ENCODE data around the gene TTC7B.

Gene TTC7B

GRCh38 chr14:90553298-90553920 lies 262.8 kb downstream of the TTC7B start:
- peaks cover 11% of the 10 kb centered on the region for H3K4me1 ChIP-seq (ENCODE audit: control insufficient read depth, insufficient read depth, low read length)
- peaks cover 2% of the 10 kb centered on the region for H3K27me3 ChIP-seq (ENCODE audit: control insufficient read depth, insufficient read depth, low read length)
- no peak overlapping the region for H3K9ac ChIP-seq (ENCODE audit: low read depth, low read length)
- H3K9me3 ChIP-seq (ENCODE audit: control insufficient read depth, insufficient read depth, low read length) = no peaks in the 10 kb centered on the region
- H3K4me3 ChIP-seq (ENCODE audit: low read depth, low read length) = no peak overlapping the region
- H3K36me3 ChIP-seq (ENCODE audit: control insufficient read depth, insufficient read depth, low read length) = no peaks in the 10 kb centered on the region

- Histone ChIP-seq H3K9me3 (ENCODE audit: control insufficient read depth, insufficient read depth, low read length) (no peaks in the 10 kb centered on the region), H3K4me1 (ENCODE audit: control insufficient read depth, insufficient read depth, low read length) (peaks cover 11% of the 10 kb centered on the region), H3K27me3 (ENCODE audit: control insufficient read depth, insufficient read depth, low read length) (peaks cover 2% of the 10 kb centered on the region), H3K36me3 (ENCODE audit: control insufficient read depth, insufficient read depth, low read length) (no peaks in the 10 kb centered on the region), H3K9ac (ENCODE audit: low read depth, low read length) (no peak overlapping the region), H3K4me3 (ENCODE audit: low read depth, low read length) (no peak overlapping the region)
Observed at GRCh38 chr14:90552465-90553297, 263.5 kb downstream of the TTC7B start.

DNA sequence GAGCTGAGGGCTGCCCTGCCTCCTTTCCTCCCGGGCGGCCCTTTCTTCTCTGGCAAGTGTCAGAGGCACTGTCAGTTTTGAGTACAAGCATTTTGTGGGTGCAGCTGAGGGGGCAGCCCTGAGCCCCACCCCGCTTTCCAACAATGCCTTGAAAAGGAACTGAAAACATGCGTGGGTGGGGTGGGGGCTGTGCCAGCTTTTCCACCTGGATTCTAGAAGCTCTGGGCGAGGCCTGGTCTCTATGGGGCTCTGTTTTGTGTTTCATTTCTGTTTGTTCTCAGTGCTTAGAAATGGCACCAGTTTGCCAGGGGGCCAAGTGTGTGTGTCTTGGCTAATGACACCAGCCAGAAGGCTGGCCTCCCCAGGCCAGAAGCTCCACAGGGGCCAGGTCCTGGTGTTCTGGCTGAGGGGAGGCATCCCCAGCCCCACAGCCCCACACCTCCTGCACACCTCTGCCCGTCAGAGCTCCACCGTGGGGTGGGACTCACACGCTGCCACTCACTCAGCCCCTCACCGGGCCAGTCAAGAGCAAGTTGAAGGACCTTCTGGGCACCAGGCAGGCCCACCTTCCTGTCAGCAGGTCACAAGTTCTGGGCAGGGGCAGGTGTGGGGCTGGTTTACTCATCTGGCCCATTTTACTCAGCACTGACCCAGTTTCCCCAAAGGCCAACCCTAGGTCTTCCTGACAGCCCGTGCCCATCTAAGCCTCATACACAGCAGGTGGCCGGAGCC lies 264.3 kb downstream of the TTC7B start:
- H3K36me3 ChIP-seq (ENCODE audit: control insufficient read depth, insufficient read depth, low read length) = no peaks in the 10 kb centered on the region
- H3K9me3 ChIP-seq (ENCODE audit: control insufficient read depth, insufficient read depth, low read length) = no peaks in the 10 kb centered on the region
- H3K9ac ChIP-seq (ENCODE audit: low read depth, low read length) = no peak overlapping the region
- H3K4me3 ChIP-seq (ENCODE audit: low read depth, low read length) = no peak overlapping the region
- H3K27me3 ChIP-seq (ENCODE audit: control insufficient read depth, insufficient read depth, low read length) = peaks cover 2% of the 10 kb centered on the region
- H3K4me1 ChIP-seq (ENCODE audit: control insufficient read depth, insufficient read depth, low read length) = peaks cover 13% of the 10 kb centered on the region

DNA sequence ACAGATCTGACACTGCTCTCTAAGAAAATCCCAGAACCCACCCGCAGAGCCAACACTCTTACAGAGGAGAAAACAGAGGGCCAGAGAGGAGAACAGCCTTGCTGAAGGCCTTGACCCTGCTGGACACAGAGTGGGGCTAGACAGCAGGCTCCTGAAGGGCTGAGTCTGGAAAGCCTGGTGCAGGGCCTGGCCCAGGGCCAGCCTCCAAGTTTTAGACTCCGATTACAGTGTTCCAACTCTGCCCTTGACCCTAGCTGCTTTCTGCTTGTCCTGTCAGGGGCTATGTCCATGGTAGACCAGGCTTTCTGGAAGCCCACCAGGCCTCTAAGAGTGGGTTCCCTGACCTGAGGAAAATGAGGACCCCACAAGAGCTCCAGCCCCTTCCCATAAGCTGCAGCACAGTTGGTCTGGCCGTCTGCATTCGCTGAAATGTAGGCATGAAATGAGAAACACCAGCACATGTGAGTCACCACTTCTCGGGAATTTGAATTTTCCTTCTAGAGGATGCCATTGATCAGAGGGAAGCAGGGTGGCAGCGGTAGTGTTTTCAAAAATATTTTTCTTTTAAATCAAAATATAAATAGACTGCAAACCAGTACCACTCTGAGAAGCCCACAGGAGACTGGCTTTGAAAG lies 265.0 kb downstream of the TTC7B start:
- Histone ChIP-seq H3K36me3 (ENCODE audit: control insufficient read depth, insufficient read depth, low read length) (no peaks in the 10 kb centered on the region), H3K27me3 (ENCODE audit: control insufficient read depth, insufficient read depth, low read length) (peaks cover 2% of the 10 kb centered on the region), H3K9ac (ENCODE audit: low read depth, low read length) (no peak overlapping the region), H3K4me3 (ENCODE audit: low read depth, low read length) (no peak overlapping the region), H3K9me3 (ENCODE audit: control insufficient read depth, insufficient read depth, low read length) (no peaks in the 10 kb centered on the region), H3K4me1 (ENCODE audit: control insufficient read depth, insufficient read depth, low read length) (peaks cover 10% of the 10 kb centered on the region)

GRCh38 chr14:90549794-90550641 lies 266.2 kb downstream of the TTC7B start:
- no peaks in the 10 kb centered on the region for H3K36me3 ChIP-seq (ENCODE audit: control insufficient read depth, insufficient read depth, low read length)

GRCh38 chr14:90548455-90548854 lies 267.8 kb downstream of the TTC7B start:
- Histone ChIP-seq H3K4me1 (ENCODE audit: control insufficient read depth, insufficient read depth, low read length) (peaks cover 2% of the 10 kb centered on the region), H3K9me3 (ENCODE audit: control insufficient read depth, insufficient read depth, low read length) (no peaks in the 10 kb centered on the region), H3K4me3 (ENCODE audit: low read depth, low read length) (no peak overlapping the region), H3K9ac (ENCODE audit: low read depth, low read length) (no peak overlapping the region), H3K36me3 (ENCODE audit: control insufficient read depth, insufficient read depth, low read length) (no peaks in the 10 kb centered on the region), H3K27me3 (ENCODE audit: control insufficient read depth, insufficient read depth, low read length) (no peaks in the 10 kb centered on the region)

More at GRCh38 chr14:90549794-90550641, 266.2 kb downstream of the TTC7B start:
- no peaks in the 10 kb centered on the region for H3K9me3 ChIP-seq (ENCODE audit: control insufficient read depth, insufficient read depth, low read length)
- H3K27me3 ChIP-seq (ENCODE audit: control insufficient read depth, insufficient read depth, low read length) = peaks cover 1% of the 10 kb centered on the region
- no peak overlapping the region for H3K4me3 ChIP-seq (ENCODE audit: low read depth, low read length)
- H3K9ac ChIP-seq (ENCODE audit: low read depth, low read length) = no peak overlapping the region
- H3K4me1 ChIP-seq (ENCODE audit: control insufficient read depth, insufficient read depth, low read length) = peaks cover 2% of the 10 kb centered on the region

DNA sequence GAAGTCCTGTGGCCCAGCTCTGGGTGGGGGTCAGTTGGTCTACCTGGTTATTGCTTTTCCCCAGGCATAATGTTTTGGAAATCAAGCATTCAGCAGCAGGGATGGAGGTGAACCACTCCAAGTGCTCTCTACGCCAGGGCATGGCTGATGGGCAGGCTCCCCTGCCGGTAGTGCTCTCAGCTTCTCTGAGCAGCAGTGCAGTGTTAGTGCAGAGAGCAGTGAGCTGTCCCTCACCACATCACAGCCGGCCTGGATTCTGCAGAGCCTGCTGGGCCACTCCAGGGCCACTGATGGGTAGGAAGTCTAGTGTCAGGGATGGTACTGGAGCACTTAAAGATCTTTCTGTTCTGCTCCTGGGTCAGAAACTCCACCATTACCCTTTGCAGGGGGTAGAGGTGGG lies 268.3 kb downstream of the TTC7B start:
- H3K4me3 ChIP-seq (ENCODE audit: low read depth, low read length) = no peak overlapping the region
- H3K27me3 ChIP-seq (ENCODE audit: control insufficient read depth, insufficient read depth, low read length) = no peaks in the 10 kb centered on the region
- H3K9ac ChIP-seq (ENCODE audit: low read depth, low read length) = no peak overlapping the region
- H3K9me3 ChIP-seq (ENCODE audit: control insufficient read depth, insufficient read depth, low read length) = no peaks in the 10 kb centered on the region
- H3K4me1 ChIP-seq (ENCODE audit: control insufficient read depth, insufficient read depth, low read length) = peaks cover 2% of the 10 kb centered on the region
- H3K36me3 ChIP-seq (ENCODE audit: control insufficient read depth, insufficient read depth, low read length) = no peaks in the 10 kb centered on the region

GRCh38 chr14:90547250-90547649 lies 269.0 kb downstream of the TTC7B start:
- Histone ChIP-seq H3K4me1 (ENCODE audit: control insufficient read depth, insufficient read depth, low read length) (peaks cover 2% of the 10 kb centered on the region), H3K27me3 (ENCODE audit: control insufficient read depth, insufficient read depth, low read length) (no peaks in the 10 kb centered on the region), H3K36me3 (ENCODE audit: control insufficient read depth, insufficient read depth, low read length) (no peaks in the 10 kb centered on the region), H3K4me3 (ENCODE audit: low read depth, low read length) (no peak overlapping the region), H3K9ac (ENCODE audit: low read depth, low read length) (no peak overlapping the region), H3K9me3 (ENCODE audit: control insufficient read depth, insufficient read depth, low read length) (no peaks in the 10 kb centered on the region)

DNA sequence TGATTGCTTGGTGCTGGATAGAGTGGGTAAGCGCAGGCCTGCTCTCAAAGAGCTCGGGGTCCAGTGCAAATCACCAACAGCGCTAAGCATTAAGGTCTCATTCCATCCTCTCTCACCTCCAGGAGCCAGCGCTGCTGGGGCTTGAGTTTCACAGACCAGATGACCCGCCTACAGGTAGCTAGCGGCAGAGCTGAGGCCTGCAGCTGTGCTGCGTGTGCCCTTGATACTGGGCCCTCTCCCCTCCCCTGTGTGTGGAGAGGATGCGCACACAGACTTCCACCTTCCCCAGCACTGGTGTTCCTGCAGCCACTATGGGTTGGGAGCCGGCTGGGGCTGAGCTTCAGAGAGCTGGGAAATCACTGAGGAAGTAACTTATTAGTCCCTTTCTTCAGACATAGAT lies 269.5 kb downstream of the TTC7B start:
- Histone ChIP-seq H3K9me3 (ENCODE audit: control insufficient read depth, insufficient read depth, low read length) (no peaks in the 10 kb centered on the region), H3K27me3 (ENCODE audit: control insufficient read depth, insufficient read depth, low read length) (no peaks in the 10 kb centered on the region), H3K4me3 (ENCODE audit: low read depth, low read length) (no peak overlapping the region), H3K36me3 (ENCODE audit: control insufficient read depth, insufficient read depth, low read length) (no peaks in the 10 kb centered on the region), H3K4me1 (ENCODE audit: control insufficient read depth, insufficient read depth, low read length) (peaks cover 2% of the 10 kb centered on the region), H3K9ac (ENCODE audit: low read depth, low read length) (no peak overlapping the region)

- H3K27me3 ChIP-seq (ENCODE audit: control insufficient read depth, insufficient read depth, low read length) = no peaks in the 10 kb centered on the region
- H3K9ac ChIP-seq (ENCODE audit: low read depth, low read length) = no peak overlapping the region
- H3K4me3 ChIP-seq (ENCODE audit: low read depth, low read length) = no peak overlapping the region
- no peaks in the 10 kb centered on the region for H3K9me3 ChIP-seq (ENCODE audit: control insufficient read depth, insufficient read depth, low read length)
- H3K36me3 ChIP-seq (ENCODE audit: control insufficient read depth, insufficient read depth, low read length) = no peaks in the 10 kb centered on the region
- peaks cover 2% of the 10 kb centered on the region for H3K4me1 ChIP-seq (ENCODE audit: control insufficient read depth, insufficient read depth, low read length)
Observed at GRCh38 chr14:90545966-90546751, 270.1 kb downstream of the TTC7B start.
